Chondrocyte (in vitro differentiated cells): ENCODE measurements around the gene ZNF598. TPM values are rescaled to one million over a fixed set of nuclear protein-coding genes. Genes with fewer than 3 reads are reported as not detected.

Experiments used
- DNase-seq: peaks from one replicate; pipeline ENCODE4 v3.0.0; 2021; ENCODE audit warnings: mixed read lengths, low spot score
- H3K27ac Mint-ChIP-seq: one replicate; pipeline ENCODE4 v1.8.0; 2021; ENCODE audit warnings: mild to moderate bottlenecking, moderate library complexity, mixed read lengths; ENCODE audit not compliant: unreplicated experiment
- H3K27me3 Mint-ChIP-seq: 2 replicates; pipeline ENCODE4 v1.8.0; 2021; ENCODE audit warnings: low read depth, mixed read lengths
- H3K36me3 Mint-ChIP-seq: 2 replicates; pipeline ENCODE4 v1.8.0; 2021; ENCODE audit warnings: low read depth, mixed read lengths
- H3K4me1 Mint-ChIP-seq: 2 replicates; pipeline ENCODE4 v1.8.0; 2021; ENCODE audit warnings: low read depth, mild to moderate bottlenecking, mixed read lengths
- H3K4me3 Mint-ChIP-seq: one replicate; pipeline ENCODE4 v1.8.0; 2021; ENCODE audit warnings: mild to moderate bottlenecking, moderate library complexity, mixed read lengths; ENCODE audit not compliant: unreplicated experiment
- H3K9me3 Mint-ChIP-seq: 2 replicates; pipeline ENCODE4 v1.8.0; 2021; ENCODE audit warnings: low read depth, mixed read lengths
- total RNA-seq: library from RNA; stranded (reverse); gene quantifications from 3 replicates; pipeline ENCODE4 v1.2.1, GENCODE V29; 2021
- TF ChIP-seq, protein P1 (sequence below): fragments of 200-600 bp; sonication (generic); IDR thresholded peaks from 2 replicates; pipeline ENCODE4 v1.5.0; 2021; ENCODE audit warnings: antibody characterized with exemption, mild to moderate bottlenecking, moderate library complexity

The ZNF598 gene
- total RNA-seq, 1 donor from 2014 or later, result 41.7 TPM

DNA sequence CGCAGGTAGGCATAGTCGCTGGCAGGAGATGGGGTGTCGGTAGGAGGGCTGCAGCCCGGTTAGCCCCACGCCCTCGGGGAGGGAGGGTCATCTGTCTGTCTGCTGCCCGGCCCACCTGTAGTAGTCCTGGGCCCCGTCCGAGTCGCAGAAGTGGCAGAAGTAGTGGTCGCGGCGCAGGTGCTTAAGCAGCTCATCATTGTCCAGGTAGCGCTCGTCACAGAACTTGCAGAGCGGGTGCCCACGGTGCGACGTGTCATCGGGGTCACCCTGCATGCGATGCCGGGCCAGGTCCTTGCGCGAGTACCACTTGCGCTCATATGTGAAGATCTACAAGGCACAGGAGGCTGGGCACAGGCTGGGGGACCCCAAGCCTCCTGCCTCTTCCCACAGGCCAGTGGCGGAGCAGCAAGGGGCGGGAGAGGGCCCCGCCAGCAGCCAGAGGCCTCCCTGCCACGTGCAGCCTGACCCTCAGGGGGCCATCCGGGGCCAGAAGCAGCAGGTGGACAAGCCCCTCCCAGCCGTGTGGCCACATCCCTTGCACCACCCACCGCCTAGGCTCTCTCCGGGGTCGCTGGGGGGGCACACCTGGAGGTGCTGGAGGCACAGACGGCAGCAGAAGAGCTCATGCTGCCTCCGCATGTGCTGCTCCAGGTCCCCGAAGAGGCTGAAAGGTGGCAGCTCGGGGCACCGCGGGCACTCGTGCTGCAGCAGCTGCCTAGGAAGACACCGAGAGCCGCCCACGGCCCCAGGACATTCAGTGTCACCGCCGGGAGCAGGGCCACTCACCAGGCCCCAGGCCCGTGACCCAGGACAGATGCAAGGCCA lies 7.0 kb downstream of the ZNF598 start:
- DNase-seq, result no peak
- Mint-ChIP-seq H3K27ac (no peak overlapping the region), H3K4me1 (peaks cover 30% of the 10 kb centered on the region), H3K27me3 (no peaks in the 10 kb centered on the region), H3K9me3 (no peaks in the 10 kb centered on the region), H3K4me3 (no peak overlapping the region), H3K36me3 (peaks cover 8% of the 10 kb centered on the region)
- TF ChIP-seq, protein P1, sequence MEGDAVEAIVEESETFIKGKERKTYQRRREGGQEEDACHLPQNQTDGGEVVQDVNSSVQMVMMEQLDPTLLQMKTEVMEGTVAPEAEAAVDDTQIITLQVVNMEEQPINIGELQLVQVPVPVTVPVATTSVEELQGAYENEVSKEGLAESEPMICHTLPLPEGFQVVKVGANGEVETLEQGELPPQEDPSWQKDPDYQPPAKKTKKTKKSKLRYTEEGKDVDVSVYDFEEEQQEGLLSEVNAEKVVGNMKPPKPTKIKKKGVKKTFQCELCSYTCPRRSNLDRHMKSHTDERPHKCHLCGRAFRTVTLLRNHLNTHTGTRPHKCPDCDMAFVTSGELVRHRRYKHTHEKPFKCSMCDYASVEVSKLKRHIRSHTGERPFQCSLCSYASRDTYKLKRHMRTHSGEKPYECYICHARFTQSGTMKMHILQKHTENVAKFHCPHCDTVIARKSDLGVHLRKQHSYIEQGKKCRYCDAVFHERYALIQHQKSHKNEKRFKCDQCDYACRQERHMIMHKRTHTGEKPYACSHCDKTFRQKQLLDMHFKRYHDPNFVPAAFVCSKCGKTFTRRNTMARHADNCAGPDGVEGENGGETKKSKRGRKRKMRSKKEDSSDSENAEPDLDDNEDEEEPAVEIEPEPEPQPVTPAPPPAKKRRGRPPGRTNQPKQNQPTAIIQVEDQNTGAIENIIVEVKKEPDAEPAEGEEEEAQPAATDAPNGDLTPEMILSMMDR, result no peak

DNA sequence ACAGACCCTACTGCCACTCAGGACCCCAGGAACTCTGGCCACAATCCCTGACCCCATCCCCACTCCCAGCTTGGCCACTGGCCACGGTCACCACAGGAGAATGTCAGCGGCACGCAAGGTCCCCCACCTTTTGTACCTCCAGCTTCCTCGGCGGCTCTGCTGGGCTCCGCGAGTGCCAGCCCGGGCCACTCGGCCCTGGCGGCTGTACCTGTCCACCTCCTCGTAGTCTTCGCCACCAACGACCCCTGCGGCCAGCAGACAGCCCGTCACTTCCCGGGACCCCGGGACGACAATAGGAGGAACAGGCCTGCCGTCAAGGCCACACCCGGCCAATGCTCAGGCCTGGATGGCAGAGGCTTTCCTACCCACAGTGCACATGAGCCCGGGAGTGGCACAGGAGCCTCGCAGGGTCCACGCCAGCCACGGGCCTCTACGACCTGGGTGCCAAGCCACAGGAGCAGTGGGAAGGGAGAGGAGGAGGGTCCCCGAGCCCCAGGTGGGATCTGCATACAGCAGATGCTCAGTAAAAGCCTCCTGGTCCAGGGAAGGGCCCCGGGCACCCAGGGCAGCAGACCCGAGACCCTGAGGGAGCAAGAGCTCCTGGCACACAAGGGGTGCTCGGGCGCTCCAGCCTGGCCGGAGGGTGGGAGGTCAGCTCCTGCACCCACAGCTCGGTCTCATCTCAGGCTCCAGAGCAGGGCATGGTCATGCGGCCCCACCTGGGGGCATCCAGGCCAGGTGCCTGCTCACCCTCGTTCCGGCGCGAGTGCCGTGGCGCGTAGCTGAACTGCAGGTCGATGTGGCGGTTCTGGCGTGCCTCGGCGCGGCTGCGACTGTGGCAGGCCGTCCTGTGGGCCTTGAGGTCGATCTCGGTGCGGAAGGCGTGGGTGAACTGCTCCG lies 7.9 kb downstream of the ZNF598 start:
- TF ChIP-seq, protein P1, result no peak
- Mint-ChIP-seq H3K4me1 (peaks cover 21% of the 10 kb centered on the region), H3K27me3 (no peaks in the 10 kb centered on the region), H3K4me3 (no peak overlapping the region), H3K9me3 (no peaks in the 10 kb centered on the region), H3K27ac (no peak overlapping the region), H3K36me3 (peaks cover 11% of the 10 kb centered on the region)
- no peak for DNase-seq

DNA sequence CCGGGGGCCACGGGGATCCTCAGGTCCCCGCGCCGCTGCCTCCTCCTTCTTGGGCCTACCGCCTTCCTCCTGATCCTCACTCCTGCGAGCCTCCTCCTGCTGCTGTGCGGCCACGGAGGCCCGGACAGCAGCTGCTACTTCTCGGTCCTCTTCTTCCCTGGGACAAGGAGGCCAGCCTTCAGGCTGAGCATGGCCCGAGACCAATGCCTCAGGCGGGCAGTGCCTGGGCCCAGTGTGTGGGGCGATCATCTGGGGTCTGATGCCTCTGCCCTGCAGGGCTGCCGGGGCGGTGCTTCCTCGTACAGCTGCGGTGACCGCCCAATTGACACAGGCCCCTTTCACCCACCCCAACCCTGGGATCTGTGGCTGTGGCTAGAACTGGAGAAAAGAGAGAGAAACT lies 8.6 kb downstream of the ZNF598 start:
- no peaks in the 10 kb centered on the region for H3K27me3 Mint-ChIP-seq
- DNase-seq, result no peak
- peaks cover 16% of the 10 kb centered on the region for H3K4me1 Mint-ChIP-seq
- peaks cover 11% of the 10 kb centered on the region for H3K36me3 Mint-ChIP-seq
- H3K4me3 Mint-ChIP-seq, result no peak overlapping the region
- no peaks in the 10 kb centered on the region for H3K9me3 Mint-ChIP-seq
- TF ChIP-seq, protein P1, result no peak
- H3K27ac Mint-ChIP-seq, result no peak overlapping the region

DNA sequence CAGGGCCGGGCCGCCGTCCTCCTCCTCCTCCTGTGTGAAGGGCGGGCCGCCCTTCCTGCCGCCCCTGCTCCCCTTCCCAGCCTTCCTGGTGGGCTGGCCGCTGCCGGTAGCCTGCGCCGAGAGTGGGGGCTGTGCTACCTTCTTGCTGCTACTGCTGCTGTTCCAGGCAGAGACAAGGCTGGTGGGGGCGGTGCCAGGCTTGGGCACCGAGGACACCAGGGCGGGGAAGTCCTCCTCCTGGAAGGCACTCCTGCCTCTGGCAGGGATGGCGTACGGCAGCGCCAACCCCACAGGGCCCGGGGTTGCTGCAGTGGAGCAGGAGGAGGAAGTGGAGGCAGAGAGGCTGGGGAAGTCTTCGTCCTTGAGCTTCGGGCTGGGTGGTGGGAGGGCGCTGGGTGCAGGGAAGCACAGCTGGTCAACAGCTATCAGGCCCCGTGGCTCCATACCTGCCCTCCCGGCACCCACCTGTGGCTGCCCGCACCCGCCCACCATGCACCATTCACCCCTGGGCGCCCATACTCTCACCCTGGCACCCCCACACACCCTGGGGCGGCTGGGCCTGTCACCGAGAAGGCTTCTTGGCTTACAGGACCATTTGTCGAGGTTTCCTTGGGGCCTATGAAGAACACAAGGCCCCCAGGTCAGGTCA lies 9.6 kb downstream of the ZNF598 start:
- Mint-ChIP-seq H3K27me3 (no peaks in the 10 kb centered on the region), H3K36me3 (peaks cover 13% of the 10 kb centered on the region), H3K9me3 (no peaks in the 10 kb centered on the region), H3K27ac (no peak overlapping the region), H3K4me1 (peaks cover 13% of the 10 kb centered on the region), H3K4me3 (no peak overlapping the region)
- TF ChIP-seq, protein P1, result no peak
- DNase-seq, result no peak
